Measurements from ENCODE around the gene ARID3B. TPM values are rescaled to one million over a fixed set of nuclear protein-coding genes. Genes with fewer than 3 reads are reported as not detected.
A peak's percentile ranks its signal among the peaks of the same experiment; 100 is the strongest.
"Not testable (repeated sequence)": the region's sequence is repeated elsewhere in the genome, so short reads cannot be mapped to it uniquely, and the experiment has no call there.

ARID3B gene
- total RNA-seq, 1 donor from 2014 or later: 2.5 TPM

DNA sequence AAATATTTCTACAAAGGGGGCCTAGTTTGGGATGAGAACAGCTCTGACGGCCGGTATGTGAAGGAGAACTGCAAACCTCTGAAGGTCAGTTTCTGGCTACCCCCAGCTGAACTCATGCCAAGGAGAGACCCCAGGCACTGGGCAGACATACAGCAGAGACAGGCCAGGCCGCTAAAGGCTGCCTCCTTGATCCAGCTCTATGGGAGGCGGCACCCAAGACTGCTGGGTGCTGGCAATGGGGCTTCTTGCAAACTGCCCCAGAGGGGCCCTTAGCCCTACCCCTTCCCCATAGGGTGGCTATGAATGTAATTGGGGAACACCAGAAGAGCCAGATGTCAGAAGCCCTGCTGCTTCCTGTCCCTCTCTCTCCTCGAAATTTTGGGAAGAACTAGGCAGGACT is 87.9 kb downstream of the ARID3B start:
- Mint-ChIP-seq H3K27ac (ENCODE audit: unreplicated experiment) (no peak overlapping the region), H3K36me3 (ENCODE audit: low read depth) (peaks cover 19% of the 10 kb centered on the region), H3K4me3 (ENCODE audit: unreplicated experiment) (no peak overlapping the region), H3K4me1 (ENCODE audit: low read depth) (no peaks in the 10 kb centered on the region), H3K27me3 (ENCODE audit: low read depth) (no peaks in the 10 kb centered on the region), H3K9me3 (ENCODE audit: low read depth) (no peaks in the 10 kb centered on the region)
- no peak for DNase-seq (ENCODE audit: low spot score)
- TF ChIP-seq, protein P1, sequence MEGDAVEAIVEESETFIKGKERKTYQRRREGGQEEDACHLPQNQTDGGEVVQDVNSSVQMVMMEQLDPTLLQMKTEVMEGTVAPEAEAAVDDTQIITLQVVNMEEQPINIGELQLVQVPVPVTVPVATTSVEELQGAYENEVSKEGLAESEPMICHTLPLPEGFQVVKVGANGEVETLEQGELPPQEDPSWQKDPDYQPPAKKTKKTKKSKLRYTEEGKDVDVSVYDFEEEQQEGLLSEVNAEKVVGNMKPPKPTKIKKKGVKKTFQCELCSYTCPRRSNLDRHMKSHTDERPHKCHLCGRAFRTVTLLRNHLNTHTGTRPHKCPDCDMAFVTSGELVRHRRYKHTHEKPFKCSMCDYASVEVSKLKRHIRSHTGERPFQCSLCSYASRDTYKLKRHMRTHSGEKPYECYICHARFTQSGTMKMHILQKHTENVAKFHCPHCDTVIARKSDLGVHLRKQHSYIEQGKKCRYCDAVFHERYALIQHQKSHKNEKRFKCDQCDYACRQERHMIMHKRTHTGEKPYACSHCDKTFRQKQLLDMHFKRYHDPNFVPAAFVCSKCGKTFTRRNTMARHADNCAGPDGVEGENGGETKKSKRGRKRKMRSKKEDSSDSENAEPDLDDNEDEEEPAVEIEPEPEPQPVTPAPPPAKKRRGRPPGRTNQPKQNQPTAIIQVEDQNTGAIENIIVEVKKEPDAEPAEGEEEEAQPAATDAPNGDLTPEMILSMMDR (IDR thresholded peaks at IDR 0.05): no peak

DNA sequence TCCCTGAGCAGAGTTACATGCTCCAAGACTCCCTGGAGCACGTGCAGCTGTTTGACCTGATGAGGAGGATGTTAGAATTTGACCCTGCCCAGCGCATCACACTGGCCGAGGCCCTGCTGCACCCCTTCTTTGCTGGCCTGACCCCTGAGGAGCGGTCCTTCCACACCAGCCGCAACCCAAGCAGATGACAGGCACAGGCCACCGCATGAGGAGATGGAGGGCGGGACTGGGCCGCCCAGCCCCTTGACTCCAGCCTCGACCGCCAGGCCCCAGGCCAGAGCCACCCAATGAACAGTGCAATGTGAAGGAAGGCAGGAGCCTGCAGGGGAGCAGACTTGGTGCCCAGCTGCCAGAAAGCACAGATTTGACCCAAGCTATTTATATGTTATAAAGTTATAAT is 88.7 kb downstream of the ARID3B start:
- not testable (repeated sequence) for H3K4me1 Mint-ChIP-seq (ENCODE audit: low read depth); DNase-seq (ENCODE audit: low spot score); H3K27ac Mint-ChIP-seq (ENCODE audit: unreplicated experiment); H3K9me3 Mint-ChIP-seq (ENCODE audit: low read depth); H3K4me3 Mint-ChIP-seq (ENCODE audit: unreplicated experiment); H3K27me3 Mint-ChIP-seq (ENCODE audit: low read depth)
- H3K36me3 Mint-ChIP-seq (ENCODE audit: low read depth): peaks cover 22% of the 10 kb centered on the region

DNA sequence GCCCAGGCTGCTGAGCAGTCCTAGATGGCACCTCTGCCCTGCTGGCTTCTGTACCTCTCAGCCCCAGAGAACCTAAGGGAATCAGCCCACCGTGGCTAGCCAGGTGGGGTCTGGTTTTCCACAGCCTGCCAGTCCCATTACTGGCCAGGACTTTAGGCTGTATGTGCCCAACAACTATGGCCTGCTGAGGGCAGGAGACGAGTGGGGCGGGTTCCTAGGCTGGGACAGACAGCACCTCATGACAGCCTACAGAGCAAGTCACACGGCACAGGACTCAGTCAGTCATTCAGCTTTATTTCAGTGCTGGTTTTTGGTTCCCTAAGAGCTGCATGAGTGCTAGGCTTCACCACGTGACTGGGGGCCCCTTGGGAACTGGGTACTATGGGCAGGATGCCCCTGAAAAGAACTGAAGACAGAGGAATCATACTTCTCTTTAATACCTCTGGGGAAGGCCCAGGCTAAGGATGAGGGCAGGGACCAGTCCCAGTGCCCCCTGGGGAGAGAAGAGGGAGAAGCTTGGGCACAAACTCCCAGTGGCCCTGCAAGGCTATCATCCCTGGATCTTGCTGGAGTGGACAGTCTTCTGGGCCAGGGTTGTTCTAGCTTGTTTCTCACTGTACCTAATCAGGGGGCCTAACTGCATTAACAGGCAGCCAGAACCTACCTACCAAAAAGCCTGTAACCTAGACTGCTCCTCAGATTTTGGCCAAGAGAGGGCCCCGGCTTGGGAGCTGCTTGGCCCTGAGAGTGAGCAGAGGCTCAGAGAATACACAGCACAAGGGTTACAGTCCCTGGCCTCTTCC is 89.5 kb downstream of the ARID3B start:
- Mint-ChIP-seq H3K4me3 (ENCODE audit: unreplicated experiment) (no peak overlapping the region), H3K27me3 (ENCODE audit: low read depth) (no peaks in the 10 kb centered on the region), H3K4me1 (ENCODE audit: low read depth) (no peaks in the 10 kb centered on the region), H3K36me3 (ENCODE audit: low read depth) (peaks cover 22% of the 10 kb centered on the region), H3K9me3 (ENCODE audit: low read depth) (no peaks in the 10 kb centered on the region), H3K27ac (ENCODE audit: unreplicated experiment) (no peak overlapping the region)
- TF ChIP-seq, protein P1 (IDR thresholded peaks at IDR 0.05): no peak
- no peak for DNase-seq (ENCODE audit: low spot score)

- TF ChIP-seq, protein P1 (IDR thresholded peaks at IDR 0.05): no peak
- Mint-ChIP-seq H3K4me1 (ENCODE audit: low read depth) (no peaks in the 10 kb centered on the region), H3K36me3 (ENCODE audit: low read depth) (peaks cover 22% of the 10 kb centered on the region), H3K27me3 (ENCODE audit: low read depth) (no peaks in the 10 kb centered on the region), H3K9me3 (ENCODE audit: low read depth) (no peaks in the 10 kb centered on the region), H3K27ac (ENCODE audit: unreplicated experiment) (peak overlapping the region; percentile 17), H3K4me3 (ENCODE audit: unreplicated experiment) (no peak overlapping the region)
- DNase-seq (ENCODE audit: low spot score): no peak
Measured at GRCh38 chr15:74631087-74631385, 90.0 kb downstream of the ARID3B start.

- Mint-ChIP-seq H3K27me3 (ENCODE audit: low read depth) (no peaks in the 10 kb centered on the region), H3K4me3 (ENCODE audit: unreplicated experiment) (no peak overlapping the region), H3K36me3 (ENCODE audit: low read depth) (peaks cover 22% of the 10 kb centered on the region), H3K9me3 (ENCODE audit: low read depth) (no peaks in the 10 kb centered on the region), H3K4me1 (ENCODE audit: low read depth) (no peaks in the 10 kb centered on the region), H3K27ac (ENCODE audit: unreplicated experiment) (no peak overlapping the region)
- no peak for DNase-seq (ENCODE audit: low spot score)
- TF ChIP-seq, protein P1 (IDR thresholded peaks at IDR 0.05): no peak
Measured at GRCh38 chr15:74631408-74631807, 90.4 kb downstream of the ARID3B start.

All from chondrocyte (in vitro differentiated cells).